ENCODE results near the gene GSAP. TPM values are rescaled to one million over a fixed set of nuclear protein-coding genes. Genes with fewer than 3 reads are reported as not detected.

Gene GSAP
- polyA plus RNA-seq, 1 of the 3 experiments (the other 2 are of a cell fraction), result 5.9 TPM

GRCh38 chr7:77420438-77420837 lies 4.3 kb upstream of the GSAP start:
- Histone ChIP-seq H3K27ac (ENCODE audit: low read depth in 2 of 2, low read length in 1 of 2) (no peak overlapping the region), H3K4me2 (no peak overlapping the region), H3K9ac (no peak overlapping the region), H3K79me2 (ENCODE audit: insufficient read depth) (no peaks in the 10 kb centered on the region), H3K4me3 (ENCODE audit: low read depth in 2 of 2, low read length in 1 of 2) (no peak overlapping the region), H3K9me2 (no peaks in the 10 kb centered on the region), H3K27me3 (ENCODE audit: insufficient read depth) (no peaks in the 10 kb centered on the region), H2AFZ (ENCODE audit: low read depth) (peak overlapping the region; percentile 11; the same call in 1 of the 2 replicates), H3K4me1 (ENCODE audit: control insufficient read depth in 1 of 2, insufficient read depth in 2 of 2, low read depth in 1 of 2, low read length in 1 of 2) (peaks cover 7 to 17% of the 10 kb centered on the region in 2 experiments; a peak in 3 of 4 replicates), H3K36me3 (replicated peaks in 1 of 2; ENCODE audit: control insufficient read depth in 1 of 2, insufficient read depth in 2 of 2, low read length in 1 of 2) (no peaks in the 10 kb centered on the region), H4K20me1 (ENCODE audit: insufficient read depth) (no peaks in the 10 kb centered on the region), H3K9me3 (no peaks in the 10 kb centered on the region), H3F3A (replicated peaks; ENCODE audit: insufficient read depth) (peaks cover 6% of the 10 kb centered on the region)
- CTCF ChIA-PET, result no interaction called here
- POLR2A ChIA-PET, result no interaction called here
- TF ChIP-seq, protein P1, sequence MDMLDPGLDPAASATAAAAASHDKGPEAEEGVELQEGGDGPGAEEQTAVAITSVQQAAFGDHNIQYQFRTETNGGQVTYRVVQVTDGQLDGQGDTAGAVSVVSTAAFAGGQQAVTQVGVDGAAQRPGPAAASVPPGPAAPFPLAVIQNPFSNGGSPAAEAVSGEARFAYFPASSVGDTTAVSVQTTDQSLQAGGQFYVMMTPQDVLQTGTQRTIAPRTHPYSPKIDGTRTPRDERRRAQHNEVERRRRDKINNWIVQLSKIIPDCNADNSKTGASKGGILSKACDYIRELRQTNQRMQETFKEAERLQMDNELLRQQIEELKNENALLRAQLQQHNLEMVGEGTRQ (IDR thresholded peaks at IDR 0.05; ENCODE audit: borderline replicate concordance, low read depth, low read length), result no peak
- TF ChIP-seq JUND (IDR thresholded peaks at IDR 0.05) (no peak), TAF1 (IDR thresholded peaks at IDR 0.05; ENCODE audit: borderline replicate concordance, low read depth, low read length) (no peak), NRF1 (IDR thresholded peaks at IDR 0.05; ENCODE audit: low read depth, low read length) (no peak), POLR2AphosphoS5 (IDR thresholded peaks at IDR 0.05; ENCODE audit: low read depth, low read length) (no peak)
- no peak for DNase-seq
- WGBS (ENCODE audit: low lambda C conversion rate), result 92% methylated on average over 5 of the region's 5 CpGs

DNA sequence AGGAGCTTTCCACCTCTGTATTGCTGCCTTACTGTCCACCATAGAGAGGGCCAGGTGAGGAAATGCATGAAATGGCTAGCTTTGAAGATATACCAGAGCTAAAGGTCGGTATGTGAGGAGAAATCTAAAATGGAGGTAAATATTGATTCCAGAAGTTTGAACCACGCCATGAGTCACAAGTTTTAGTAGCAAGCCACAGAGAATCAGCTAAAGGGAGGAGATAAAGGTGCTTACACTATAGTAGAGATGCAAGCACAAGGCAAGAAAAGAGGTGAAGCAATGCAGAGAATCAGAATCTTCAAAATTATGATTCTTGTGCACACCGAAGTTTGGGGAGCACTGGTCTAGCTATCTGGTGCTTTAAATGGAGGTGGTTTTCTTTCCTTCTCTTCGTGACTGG lies 3.0 kb upstream of the GSAP start:
- TF ChIP-seq RAD21 (IDR thresholded peaks at IDR 0.05; ENCODE audit: low read length), result no peak
- no peak for TF ChIP-seq EP300 (IDR thresholded peaks at IDR 0.05; ENCODE audit: borderline replicate concordance in 1 of 2, low read depth in 1 of 2, low read length in 1 of 2)
- no peak for TF ChIP-seq CTCF (IDR thresholded peaks at IDR 0.05)
- no peak for TF ChIP-seq CHD2 (IDR thresholded peaks at IDR 0.05; ENCODE audit: low read length, partially characterized antibody)
- Histone ChIP-seq H3K27ac (ENCODE audit: low read depth in 2 of 2, low read length in 1 of 2) (no peak overlapping the region), H3K36me3 (replicated peaks in 1 of 2; ENCODE audit: control insufficient read depth in 1 of 2, insufficient read depth in 2 of 2, low read length in 1 of 2) (no peaks in the 10 kb centered on the region), H3K9ac (no peak overlapping the region), H2AFZ (ENCODE audit: low read depth) (no peak overlapping the region), H3F3A (replicated peaks; ENCODE audit: insufficient read depth) (no peaks in the 10 kb centered on the region), H3K9me3 (no peaks in the 10 kb centered on the region), H3K4me1 (ENCODE audit: control insufficient read depth in 1 of 2, insufficient read depth in 2 of 2, low read depth in 1 of 2, low read length in 1 of 2) (peaks cover 0 to 12% of the 10 kb centered on the region in 2 experiments; a peak in 2 of 4 replicates), H4K20me1 (ENCODE audit: insufficient read depth) (no peaks in the 10 kb centered on the region), H3K9me2 (no peaks in the 10 kb centered on the region), H3K27me3 (ENCODE audit: insufficient read depth) (no peaks in the 10 kb centered on the region), H3K79me2 (ENCODE audit: insufficient read depth) (no peaks in the 10 kb centered on the region), H3K4me3 (ENCODE audit: low read depth in 2 of 2, low read length in 1 of 2) (no peak overlapping the region), H3K4me2 (no peak overlapping the region)
- ChIA-PET POLR2A (no interaction called here), CTCF (interaction anchor here (0.5 to 3.3 kb wide), 4 partner anchors 9 to 102 kb away, joined by 3 to 18 read pairs (median 6); no protein-coding TSS in a partner anchor)
- 86% methylated on average over 4 of the region's 4 CpGs for WGBS (ENCODE audit: low lambda C conversion rate)
- DNase-seq, result no peak
